Left lobe of liver (tissue), 2 donors: ENCODE results near the gene MYLK4. TPM values are rescaled to one million over a fixed set of nuclear protein-coding genes. Genes with fewer than 3 reads are reported as not detected.
A peak's percentile ranks its signal among the peaks of the same experiment; 100 is the strongest.

Source experiments
- ATAC-seq: fragments of 200-7000 bp; cut with Tn5 transposase; one replicate; pipeline ENCODE4 v1.9.1; 2020; ENCODE audit warnings: mild to moderate bottlenecking, moderate library complexity
- DNase-seq: peaks from one replicate; pipeline ENCODE4 v3.0.0-alpha.2; 2020; ENCODE audit warnings: low spot score
- total RNA-seq: library from RNA; stranded (reverse); gene quantifications from one replicate; pipeline ENCODE4 v1.2.1, GENCODE V29; 2021
- donor health status: DM: no; HTN: no; CAD: no; lungs with moderate emphysema.
- donor health status: DM: no; HTN: yes; CAD: no.

MYLK4 gene
- total RNA-seq, 1 donor from 2014 or later, result 0.25 TPM

DNA sequence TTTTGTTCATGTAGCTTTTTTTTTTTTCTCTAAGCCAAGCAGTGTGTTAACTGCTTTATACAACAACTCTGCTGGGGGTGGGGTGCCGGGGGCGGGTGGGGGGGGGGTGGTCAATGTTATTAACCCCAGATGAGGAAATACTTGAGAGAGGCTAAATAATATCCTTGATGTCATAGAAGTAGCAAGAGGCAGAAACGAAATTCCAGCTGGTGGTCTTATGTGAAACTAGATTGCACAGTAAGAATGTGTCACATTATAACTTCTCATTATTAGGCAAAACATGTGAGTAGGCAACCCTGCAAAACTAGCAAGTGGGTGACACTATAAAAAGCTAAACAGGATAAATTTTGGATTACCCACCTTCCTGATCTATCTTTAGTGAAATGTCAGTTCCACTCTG lies 12.8 kb downstream of the MYLK4 start:
- ATAC-seq, result no peak
- no peak for DNase-seq

GRCh38 chr6:2734488-2735166 lies 16.1 kb downstream of the MYLK4 start:
- DNase-seq, result no peak
- no peak for ATAC-seq

DNA sequence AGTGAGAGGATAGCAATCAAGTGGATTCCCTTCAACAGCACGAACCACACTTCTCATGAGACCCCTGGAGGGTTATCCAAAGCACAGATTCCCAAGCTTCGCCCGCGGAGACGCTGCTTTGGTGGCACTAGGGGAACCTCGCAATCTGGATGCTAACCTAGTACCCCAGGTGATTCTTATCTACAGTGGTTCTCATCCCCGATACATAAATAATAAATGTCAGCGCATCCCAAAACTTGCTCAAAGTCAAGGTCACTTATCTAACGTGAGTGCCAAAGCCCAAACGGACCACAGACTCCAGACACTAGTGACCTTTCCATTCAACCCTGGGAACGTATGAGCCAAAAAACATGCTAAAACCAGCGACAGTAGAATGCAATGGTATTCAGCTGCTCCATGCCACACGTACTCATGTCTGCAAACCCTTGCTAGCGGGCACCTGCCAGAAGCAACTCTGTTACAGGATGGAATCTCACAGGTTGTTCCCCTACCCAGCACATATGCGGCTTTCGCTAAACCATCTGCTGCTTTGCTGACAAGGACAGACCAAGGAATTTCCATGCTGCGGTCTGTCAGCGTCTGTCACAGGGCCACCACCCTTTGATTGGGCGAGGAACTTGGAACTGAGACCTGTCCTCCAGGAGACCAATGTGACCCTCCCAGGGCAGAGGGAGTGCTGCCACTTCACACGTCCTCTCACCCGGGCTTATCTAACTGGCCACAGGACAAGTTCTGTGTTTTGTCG lies 16.8 kb downstream of the MYLK4 start:
- no peak for DNase-seq

GRCh38 chr6:2733324-2733723 lies 17.4 kb downstream of the MYLK4 start:
- peak; percentile 49 for ATAC-seq
- no peak for DNase-seq

More for the DNA sequence above, 16.8 kb downstream of the MYLK4 start:
- ATAC-seq, result no peak

- DNase-seq (no peak), ATAC-seq (no peak)
Observed at GRCh38 chr6:2732503-2733089, 18.1 kb downstream of the MYLK4 start.

GRCh38 chr6:2731281-2731909 lies 19.3 kb downstream of the MYLK4 start:
- DNase-seq, result no peak
- ATAC-seq, result no peak

GRCh38 chr6:2730353-2731107 lies 20.2 kb downstream of the MYLK4 start:
- ATAC-seq (no peak), DNase-seq (no peak)

- no peak for ATAC-seq
Observed at GRCh38 chr6:2729921-2730320, 20.8 kb downstream of the MYLK4 start.

DNA sequence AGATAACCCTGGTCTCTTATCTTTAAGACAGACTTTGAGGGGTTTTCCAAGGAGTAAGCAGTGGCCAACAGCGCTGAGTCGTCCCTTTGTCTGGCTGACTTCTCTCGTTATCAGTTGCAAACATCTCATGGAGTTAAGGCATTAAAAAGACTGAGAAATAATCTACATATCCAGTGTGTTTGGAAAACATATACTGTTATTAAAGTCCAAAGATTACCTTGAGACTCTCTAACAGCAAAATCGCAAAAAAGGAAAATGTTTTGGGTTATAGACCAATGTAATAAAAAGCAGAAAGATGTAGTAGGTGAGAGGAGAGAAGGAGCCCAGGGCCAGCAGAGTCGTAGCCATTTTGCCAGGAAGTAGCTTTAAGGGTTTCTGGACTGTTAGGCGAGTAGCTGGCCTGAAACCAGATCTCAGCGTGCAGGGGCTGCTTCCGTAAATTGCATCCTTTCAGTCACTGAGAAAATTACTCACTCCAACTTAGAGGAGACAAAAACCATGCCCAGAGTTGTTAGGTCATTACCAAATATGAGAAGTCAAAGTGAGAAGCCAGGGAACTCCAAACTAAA lies 24.6 kb downstream of the MYLK4 start:
- DNase-seq, result no peak
- peak; percentile 27 for ATAC-seq

More at GRCh38 chr6:2729921-2730320, 20.8 kb downstream of the MYLK4 start:
- DNase-seq, result no peak

- no peak for ATAC-seq
- no peak for DNase-seq
Observed at GRCh38 chr6:2725364-2725988, 25.2 kb downstream of the MYLK4 start.

DNA sequence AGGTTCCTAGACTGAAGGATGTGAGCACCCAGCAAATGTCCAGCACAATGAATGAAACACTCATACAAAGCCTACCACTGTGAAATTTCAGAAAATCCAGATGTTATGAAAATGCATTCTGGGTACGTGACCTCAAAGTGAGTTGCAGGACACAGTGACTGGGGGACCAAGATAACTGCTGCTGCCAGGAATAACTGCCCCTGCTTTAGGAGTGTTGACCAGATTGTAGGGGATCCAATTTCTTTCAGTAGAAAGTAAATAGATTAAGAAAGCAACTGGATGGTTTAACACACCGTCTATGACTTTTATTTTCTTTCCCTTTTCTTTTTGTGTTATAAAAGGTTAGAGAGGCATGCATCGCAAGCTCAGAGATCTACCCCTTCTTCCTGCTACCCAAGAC lies 29.5 kb downstream of the MYLK4 start:
- DNase-seq (no peak), ATAC-seq (no peak)

GRCh38 chr6:2719093-2719455 lies 31.6 kb downstream of the MYLK4 start:
- ATAC-seq (no peak), DNase-seq (no peak)

GRCh38 chr6:2718334-2719092 lies 32.2 kb downstream of the MYLK4 start:
- DNase-seq, result no peak
- no peak for ATAC-seq

GRCh38 chr6:2716936-2717700 lies 33.6 kb downstream of the MYLK4 start:
- DNase-seq, result no peak
- ATAC-seq, result no peak

DNA sequence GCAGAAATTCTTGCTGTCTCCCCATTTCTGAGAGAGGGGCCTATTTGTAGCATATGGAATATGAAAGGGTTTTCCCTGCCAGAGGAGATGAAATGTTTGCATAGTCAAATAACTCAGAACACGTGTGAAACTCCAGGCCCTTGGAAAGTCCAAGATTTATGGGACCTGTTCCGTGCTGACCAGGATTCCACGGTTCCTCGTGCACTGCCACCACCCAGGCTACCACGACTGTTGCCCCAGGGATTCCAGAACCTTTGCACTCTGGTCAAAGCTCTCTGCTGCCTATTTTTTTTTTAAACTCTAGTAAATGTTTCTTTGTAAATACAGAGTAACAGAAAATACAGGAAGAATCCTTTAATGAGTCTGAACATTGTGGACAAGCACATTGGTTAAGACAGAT lies 35.0 kb downstream of the MYLK4 start:
- peak; percentile 50 for DNase-seq
- ATAC-seq, result peak; percentile 91

DNA sequence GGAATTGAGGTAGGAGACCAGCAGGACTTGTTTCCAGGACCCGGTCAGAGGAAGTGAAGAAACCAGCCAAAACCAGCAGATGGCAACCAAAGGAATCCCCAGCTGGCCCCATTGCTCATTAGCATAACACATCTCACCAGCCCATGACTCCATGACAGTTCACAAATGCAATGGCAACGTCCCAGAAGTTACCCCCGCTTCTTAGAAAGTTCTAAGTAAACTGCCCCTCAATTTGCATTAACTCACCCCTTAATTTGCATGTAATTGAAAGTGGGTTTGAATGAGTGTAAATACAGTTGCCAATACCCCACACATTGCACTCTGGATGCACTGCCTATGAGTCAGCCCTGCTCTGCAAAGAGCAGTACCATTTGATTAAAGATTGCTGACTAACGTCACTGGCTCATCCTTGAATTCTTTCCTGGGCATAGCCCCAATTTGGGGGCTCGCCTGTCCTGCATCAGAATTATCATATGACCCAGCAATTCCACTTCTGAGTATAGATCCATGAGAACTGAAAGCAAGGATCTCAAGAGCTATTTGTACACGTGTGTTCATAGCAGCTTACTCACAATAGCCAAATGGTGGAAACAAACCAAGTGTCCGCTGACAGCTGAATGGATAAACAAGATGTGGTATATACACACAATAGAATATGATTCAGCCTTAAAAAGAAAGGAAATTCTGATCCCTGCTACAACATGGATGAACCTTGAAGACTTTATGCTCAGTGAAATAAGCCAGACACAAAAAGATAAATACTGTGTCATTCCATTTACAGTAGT lies 36.4 kb downstream of the MYLK4 start:
- no peak for DNase-seq
- no peak for ATAC-seq

DNA sequence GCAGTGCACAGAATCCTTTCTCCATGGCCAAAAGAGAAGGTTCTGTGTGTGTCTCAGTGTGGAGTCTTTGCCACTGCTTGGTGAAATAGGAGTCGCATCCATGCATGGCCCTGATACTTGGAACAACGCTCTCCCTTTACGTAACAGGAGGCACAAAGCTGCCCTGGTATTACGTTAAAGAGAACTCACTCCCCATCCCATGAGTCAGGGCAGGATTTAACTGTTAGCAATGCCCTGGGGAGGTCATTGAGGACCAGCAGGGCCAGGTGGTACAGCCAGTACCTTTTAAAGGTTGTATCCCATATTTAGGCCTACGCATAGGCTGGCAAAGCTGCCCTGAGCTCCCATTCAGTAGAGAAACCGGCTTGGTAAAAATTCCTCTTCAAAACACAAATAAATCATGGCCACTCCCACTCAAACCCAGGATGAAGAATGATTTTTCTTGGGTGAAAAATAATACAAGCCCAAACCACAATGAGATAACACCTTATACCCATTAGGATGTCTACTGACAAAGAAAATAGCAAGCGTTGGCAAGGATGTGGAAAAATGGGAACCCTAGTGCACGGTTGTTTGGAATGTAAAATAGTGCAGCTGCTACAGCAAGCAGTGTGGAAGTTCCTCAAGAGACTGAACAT lies 37.1 kb downstream of the MYLK4 start:
- ATAC-seq (no peak), DNase-seq (no peak)
